Body of pancreas (tissue), 4 donors: ENCODE results near the gene SRP19. TPM values are rescaled to one million over a fixed set of nuclear protein-coding genes. Genes with fewer than 3 reads are reported as not detected.
"Not testable (repeated sequence)": the region's sequence is repeated elsewhere in the genome, so short reads cannot be mapped to it uniquely, and the experiment has no call there.

Experiments
- ATAC-seq: fragments of 150-250 bp; one replicate; pipeline ENCODE4 v1.9.1; 2016
- DNase-seq, 4 donors: peaks; one replicate each; pipeline ENCODE4 v3.0.0-alpha.2; 2019
- H3K27ac ChIP-seq, 4 donors: fragments of 200-600 bp; sonication (generic); 1 replicate in 3 of 4; 2 replicates in 1 of 4; pipeline versions ENCODE4 v1.5.1 to v1.6.1; 2016 to 2019; ENCODE audit warnings: mild to moderate bottlenecking in 1 of 4, mixed read lengths in 1 of 4, moderate library complexity in 1 of 4
- H3K27me3 ChIP-seq, 2 donors: fragments of 200-600 bp; sonication (generic); one replicate each; pipeline ENCODE4 v1.6.0; 2016; ENCODE audit warnings: mild to moderate bottlenecking in 1 of 2
- H3K36me3 ChIP-seq, 2 donors: fragments of 200-600 bp; sonication (generic); replicated peaks in 1 of 2; 2 replicates each; pipeline ENCODE4 v1.5.1; 2016; ENCODE audit warnings: low read depth in 2 of 2; ENCODE audit not compliant: insufficient read depth in 1 of 2
- H3K4me1 ChIP-seq: fragments of 200-600 bp; sonication (generic); one replicate; pipeline ENCODE4 v1.6.0; 2016
- H3K4me3 ChIP-seq, 2 donors: fragments of 200-600 bp; sonication (generic); 1 replicate in 1 of 2; 2 replicates in 1 of 2; pipeline ENCODE4 v1.5.1; 2016 to 2019
- H3K9me3 ChIP-seq, 3 donors: fragments of 200-600 bp; sonication (generic); 1 replicate in 2 of 3; 2 replicates in 1 of 3; pipeline ENCODE4 v1.5.1; 2016
- CTCF ChIP-seq, 7 experiments: fragments of 450-650 bp in 4 of 7; fragments of 200-600 bp in 3 of 7; sonication (generic) in 3 of 7; IDR thresholded peaks; one replicate each; pipeline ENCODE4 v1.5.1; 2016 to 2019; ENCODE audit warnings: antibody characterized with exemption in 7 of 7
- POLR2A ChIP-seq, 3 donors: fragments of 450-650 bp; IDR thresholded peaks; one replicate each; pipeline ENCODE4 v1.6.1; 2016; ENCODE audit warnings: antibody characterized with exemption in 3 of 3, mild to moderate bottlenecking in 2 of 3
- WGBS, 2 donors: methylation state at CpG; one replicate each; pipeline ENCODE4 v1.1.5; 2017; 5-methylcytosine and 5-hydroxymethylcytosine counted together
- intact Hi-C: fragments of 100-400 bp; cut with DNase I; formaldehyde crosslinking; loops from one replicate; pipeline ENCODE4 v1.15.1; 2023
- total RNA-seq, 2 donors: library from RNA; depleted of rRNA; stranded (reverse); fragments of >200 nt; gene quantifications; one replicate each; pipeline ENCODE4 v1.1.0, GENCODE V29; 2016

Gene SRP19
- total RNA-seq, 2 donors from 2014 or later = 23.7 to 42.3 TPM

- H3K27me3 ChIP-seq = no peaks in the 10 kb centered on the region
- ATAC-seq (no peak), DNase-seq (no peak)
- WGBS, 2 donors = 62 to 64% methylated on average over 3 of the region's 3 CpGs
- intact Hi-C loops = no loop called here
- TF ChIP-seq POLR2A (IDR thresholded peaks at IDR 0.05) = no peak
- TF ChIP-seq CTCF (IDR thresholded peaks at IDR 0.05) = no peak
- no peak overlapping the region for H3K27ac ChIP-seq
- peaks cover 8% of the 10 kb centered on the region for H3K4me1 ChIP-seq
- no peaks in the 10 kb centered on the region for H3K9me3 ChIP-seq
- peaks cover 0 to 16% of the 10 kb centered on the region in 2 donors for H3K36me3 ChIP-seq
- H3K4me3 ChIP-seq = no peak overlapping the region
Observed at GRCh38 chr5:112902561-112902960, 41.5 kb downstream of the SRP19 start.

DNA sequence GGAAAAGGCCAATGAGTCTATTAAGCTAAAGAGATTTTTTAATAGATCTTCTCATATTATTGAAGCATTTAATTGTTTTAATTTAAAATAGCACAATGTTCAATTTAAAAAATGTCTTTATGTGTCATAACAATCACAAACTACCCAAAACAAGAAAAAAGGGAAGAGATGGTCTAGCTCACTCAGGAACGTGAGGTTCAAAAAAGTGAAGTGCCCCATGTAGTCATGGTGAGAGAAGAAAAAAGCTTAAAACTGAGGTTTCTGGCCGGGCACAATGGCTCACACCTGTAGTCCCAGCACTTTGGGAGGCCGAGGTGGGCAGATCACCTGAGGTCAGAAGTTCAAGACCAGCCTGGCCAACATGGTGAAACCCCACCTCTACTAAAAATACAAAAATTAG lies 43.9 kb downstream of the SRP19 start:
- DNase-seq, H3K27ac ChIP-seq, H3K27me3 ChIP-seq, H3K4me3 ChIP-seq, H3K9me3 ChIP-seq, intact Hi-C loops, ATAC-seq: not testable (repeated sequence)
- Histone ChIP-seq H3K36me3 (peaks cover 0 to 12% of the 10 kb centered on the region in 2 donors), H3K4me1 (peaks cover 11% of the 10 kb centered on the region)
- WGBS, 2 donors = 85 to 90% methylated on average over 3 of the region's 3 CpGs

DNA sequence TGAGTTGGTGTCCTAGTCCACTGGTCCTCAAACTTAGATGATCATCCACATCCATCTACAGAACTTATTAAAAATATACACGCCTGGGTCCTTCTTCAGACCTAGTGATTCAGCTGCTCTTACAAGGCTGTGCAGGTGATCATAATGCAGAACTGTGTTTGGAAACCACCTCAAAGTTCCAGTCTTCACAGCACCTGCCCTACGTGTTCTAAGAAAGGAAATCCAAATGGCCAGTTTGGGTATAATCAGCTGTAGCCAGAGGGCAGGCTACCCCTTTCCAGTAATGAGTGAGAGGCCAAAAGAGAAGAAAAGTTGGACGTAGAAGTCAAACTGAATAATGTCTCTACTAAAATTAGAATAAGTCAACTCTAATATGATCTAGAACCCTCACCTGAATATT lies 45.5 kb downstream of the SRP19 start:
- no peak overlapping the region for H3K4me3 ChIP-seq
- H3K4me1 ChIP-seq = peaks cover 19% of the 10 kb centered on the region
- TF ChIP-seq POLR2A (IDR thresholded peaks at IDR 0.05) (no peak), CTCF (IDR thresholded peaks at IDR 0.05) (no peak)
- intact Hi-C loops = no loop called here
- DNase-seq = no peak
- ATAC-seq = no peak
- no peaks in the 10 kb centered on the region for H3K27me3 ChIP-seq
- H3K36me3 ChIP-seq = peaks cover 0 to 3% of the 10 kb centered on the region in 2 donors
- 91 to 92% methylated on average over 3 of the region's 3 CpGs for WGBS, 2 donors
- no peak overlapping the region for H3K27ac ChIP-seq
- no peaks in the 10 kb centered on the region for H3K9me3 ChIP-seq

- H3K27ac ChIP-seq = no peak overlapping the region
- H3K9me3 ChIP-seq = no peaks in the 10 kb centered on the region
- no peak for TF ChIP-seq CTCF (IDR thresholded peaks at IDR 0.05)
- TF ChIP-seq POLR2A (IDR thresholded peaks at IDR 0.05) = no peak
- intact Hi-C loops = no loop called here
- H3K27me3 ChIP-seq = no peaks in the 10 kb centered on the region
- no peak overlapping the region for H3K4me3 ChIP-seq
- H3K36me3 ChIP-seq = peaks cover 0 to 3% of the 10 kb centered on the region in 2 donors
- DNase-seq (no peak), ATAC-seq (no peak)
- WGBS, 2 donors = 69% methylated on average over 4 of the region's 4 CpGs
- H3K4me1 ChIP-seq = peaks cover 19% of the 10 kb centered on the region
Observed at GRCh38 chr5:112907166-112907631, 46.1 kb downstream of the SRP19 start.

DNA sequence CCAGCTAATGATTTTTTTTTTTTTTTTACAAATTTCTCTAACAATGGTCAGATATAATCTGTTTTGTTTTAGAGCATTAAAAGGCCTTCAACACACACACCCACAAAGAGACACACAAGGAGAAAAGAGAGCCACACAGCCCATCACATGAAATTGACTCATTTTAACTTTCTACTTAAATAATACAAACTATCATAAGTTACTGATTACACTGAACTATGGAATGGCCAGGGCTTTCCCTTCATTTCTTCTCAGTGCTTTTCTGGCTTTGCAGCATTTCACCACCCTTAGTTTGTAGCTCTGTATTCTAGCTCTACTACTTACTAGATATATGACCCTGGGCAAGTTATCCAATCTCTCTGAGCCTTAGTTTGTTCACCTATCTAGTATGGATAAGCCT lies 47.8 kb downstream of the SRP19 start:
- no peaks in the 10 kb centered on the region for H3K27me3 ChIP-seq
- DNase-seq (no peak), ATAC-seq (no peak)
- H3K4me3 ChIP-seq = no peak overlapping the region
- H3K4me1 ChIP-seq = peaks cover 33% of the 10 kb centered on the region
- TF ChIP-seq POLR2A (IDR thresholded peaks at IDR 0.05) (no peak), CTCF (IDR thresholded peaks at IDR 0.05) (no peak)
- no peak overlapping the region for H3K27ac ChIP-seq
- H3K9me3 ChIP-seq = no peaks in the 10 kb centered on the region
- intact Hi-C loops = no loop called here
- peaks cover 0 to 3% of the 10 kb centered on the region in 2 donors for H3K36me3 ChIP-seq
